ENCODE data around the gene CDKAL1.

The CDKAL1 gene

GRCh38 chr6:21083708-21084107 lies 549.5 kb downstream of the CDKAL1 start:
- H3K4me3 ChIP-seq (ENCODE audit: low read length) = no peak overlapping the region
- H3K36me3 ChIP-seq (replicated peaks; ENCODE audit: low read depth, low read length) = no peaks in the 10 kb centered on the region
- no peaks in the 10 kb centered on the region for H3K9me3 ChIP-seq (ENCODE audit: insufficient read depth, low read length)
- no peaks in the 10 kb centered on the region for H3K27me3 ChIP-seq (ENCODE audit: low read depth, low read length)
- TF ChIP-seq CTCF (IDR thresholded peaks at IDR 0.05; ENCODE audit: low read depth, low read length) (no peak), EZH2phosphoT487 (IDR thresholded peaks at IDR 0.05; ENCODE audit: low read depth) (no peak)
- H3K79me2 ChIP-seq (ENCODE audit: low read length) = no peaks in the 10 kb centered on the region
- H2AFZ ChIP-seq (ENCODE audit: low read depth, low read length) = no peak overlapping the region
- no peaks in the 10 kb centered on the region for H3K4me1 ChIP-seq (ENCODE audit: low read length)
- H3K4me2 ChIP-seq (ENCODE audit: low read length) = no peak overlapping the region
- H4K20me1 ChIP-seq (ENCODE audit: insufficient read depth, low read length) = no peaks in the 10 kb centered on the region
- H3K27ac ChIP-seq (ENCODE audit: low read length) = no peak overlapping the region
- no peak overlapping the region for H3K9ac ChIP-seq (ENCODE audit: low read length)

- no peak overlapping the region for H2AFZ ChIP-seq (ENCODE audit: low read depth, low read length)
- TF ChIP-seq EZH2phosphoT487 (IDR thresholded peaks at IDR 0.05; ENCODE audit: low read depth) = no peak
- no peak for TF ChIP-seq CTCF (IDR thresholded peaks at IDR 0.05; ENCODE audit: low read depth, low read length)
Observed at GRCh38 chr6:21084656-21085055, 550.4 kb downstream of the CDKAL1 start.

GRCh38 chr6:21085211-21085610 lies 551.0 kb downstream of the CDKAL1 start:
- Histone ChIP-seq H3K9me3 (ENCODE audit: insufficient read depth, low read length) (no peaks in the 10 kb centered on the region), H3K4me2 (ENCODE audit: low read length) (no peak overlapping the region), H3K36me3 (replicated peaks; ENCODE audit: low read depth, low read length) (no peaks in the 10 kb centered on the region), H3K79me2 (ENCODE audit: low read length) (no peaks in the 10 kb centered on the region), H3K4me3 (ENCODE audit: low read length) (no peak overlapping the region), H3K9ac (ENCODE audit: low read length) (no peak overlapping the region), H3K4me1 (ENCODE audit: low read length) (no peaks in the 10 kb centered on the region), H3K27me3 (ENCODE audit: low read depth, low read length) (no peaks in the 10 kb centered on the region), H3K27ac (ENCODE audit: low read length) (no peak overlapping the region), H2AFZ (ENCODE audit: low read depth, low read length) (no peak overlapping the region), H4K20me1 (ENCODE audit: insufficient read depth, low read length) (no peaks in the 10 kb centered on the region)
- no peak for TF ChIP-seq EZH2phosphoT487 (IDR thresholded peaks at IDR 0.05; ENCODE audit: low read depth)
- TF ChIP-seq CTCF (IDR thresholded peaks at IDR 0.05; ENCODE audit: low read depth, low read length) = no peak

More at GRCh38 chr6:21084656-21085055, 550.4 kb downstream of the CDKAL1 start:
- Histone ChIP-seq H3K4me3 (ENCODE audit: low read length) (no peak overlapping the region), H3K4me2 (ENCODE audit: low read length) (no peak overlapping the region), H3K27ac (ENCODE audit: low read length) (no peak overlapping the region), H3K9me3 (ENCODE audit: insufficient read depth, low read length) (no peaks in the 10 kb centered on the region), H3K79me2 (ENCODE audit: low read length) (no peaks in the 10 kb centered on the region), H4K20me1 (ENCODE audit: insufficient read depth, low read length) (no peaks in the 10 kb centered on the region), H3K4me1 (ENCODE audit: low read length) (no peaks in the 10 kb centered on the region), H3K9ac (ENCODE audit: low read length) (no peak overlapping the region), H3K27me3 (ENCODE audit: low read depth, low read length) (no peaks in the 10 kb centered on the region), H3K36me3 (replicated peaks; ENCODE audit: low read depth, low read length) (no peaks in the 10 kb centered on the region)

GRCh38 chr6:21085643-21086042 lies 551.4 kb downstream of the CDKAL1 start:
- H4K20me1 ChIP-seq (ENCODE audit: insufficient read depth, low read length) = no peaks in the 10 kb centered on the region
- H3K27me3 ChIP-seq (ENCODE audit: low read depth, low read length) = no peaks in the 10 kb centered on the region
- H2AFZ ChIP-seq (ENCODE audit: low read depth, low read length) = no peak overlapping the region
- no peak overlapping the region for H3K4me3 ChIP-seq (ENCODE audit: low read length)
- no peaks in the 10 kb centered on the region for H3K4me1 ChIP-seq (ENCODE audit: low read length)
- H3K79me2 ChIP-seq (ENCODE audit: low read length) = no peaks in the 10 kb centered on the region
- no peaks in the 10 kb centered on the region for H3K9me3 ChIP-seq (ENCODE audit: insufficient read depth, low read length)
- H3K9ac ChIP-seq (ENCODE audit: low read length) = no peak overlapping the region
- no peaks in the 10 kb centered on the region for H3K36me3 ChIP-seq (replicated peaks; ENCODE audit: low read depth, low read length)
- TF ChIP-seq EZH2phosphoT487 (IDR thresholded peaks at IDR 0.05; ENCODE audit: low read depth) (no peak), CTCF (IDR thresholded peaks at IDR 0.05; ENCODE audit: low read depth, low read length) (no peak)
- no peak overlapping the region for H3K4me2 ChIP-seq (ENCODE audit: low read length)
- no peak overlapping the region for H3K27ac ChIP-seq (ENCODE audit: low read length)
